HUES64 (cell line): Measurements from ENCODE around the gene UTS2B. TPM values are rescaled to one million over a fixed set of nuclear protein-coding genes. Genes with fewer than 3 reads are reported as not detected.

Source experiments
- H3K27ac ChIP-seq: 2 replicates; pipeline ENCODE4 v1.7.0; 2013; ENCODE audit warnings: low read depth, low read length, inconsistent platforms
- H3K27me3 ChIP-seq: 2 replicates; pipeline ENCODE4 v1.6.1; 2013; ENCODE audit warnings: mild to moderate bottlenecking, low read length; ENCODE audit not compliant: insufficient read depth
- H3K36me3 ChIP-seq: 2 replicates; pipeline ENCODE4 v1.6.1; 2013; ENCODE audit warnings: mild to moderate bottlenecking, low read length; ENCODE audit not compliant: insufficient read depth
- H3K4me1 ChIP-seq: 2 replicates; pipeline ENCODE4 v1.6.1; 2013; ENCODE audit warnings: mild to moderate bottlenecking, low read length, moderate library complexity; ENCODE audit not compliant: insufficient read depth
- H3K4me3 ChIP-seq: 2 replicates; pipeline ENCODE4 v1.5.1; 2013; ENCODE audit warnings: mild to moderate bottlenecking, low read length, moderate library complexity
- H3K9ac ChIP-seq: 2 replicates; pipeline ENCODE4 v1.6.1; 2013; ENCODE audit warnings: mild to moderate bottlenecking, low read depth, low read length
- H3K9me3 ChIP-seq: 2 replicates; pipeline ENCODE4 v1.6.1; 2013; ENCODE audit warnings: low read depth, low read length; ENCODE audit not compliant: insufficient read depth
- WGBS: fragments of 150-250, 120-280 bp; methylation state at CpG from one replicate; pipeline ENCODE4 v1.1.7; 2013; ENCODE audit warnings: missing lambda C conversion rate; 5-methylcytosine and 5-hydroxymethylcytosine counted together
- polyA plus RNA-seq, 2 experiments: library from polyadenylated mRNA; stranded (reverse); fragments of 50-300 nt; gene quantifications; one replicate each; pipeline ENCODE4 v1.2.3, GENCODE V29; 2013

The UTS2B gene
- polyA plus RNA-seq (2013, experiment 1 of 2) = not detected
- polyA plus RNA-seq (2013, experiment 2 of 2) = 0.25 TPM

- H3K4me1 ChIP-seq = peaks cover 43% of the 10 kb centered on the region
- WGBS = under 1% methylated on average over 37 of the region's 37 CpGs
- H3K4me3 ChIP-seq = peak within 1 kb of the TSS; percentile 71
- peak within 1 kb of the TSS; percentile 75 for H3K27ac ChIP-seq
- H3K27me3 ChIP-seq = peaks cover 23% of the 10 kb centered on the region
- H3K36me3 ChIP-seq = no peaks in the 10 kb centered on the region
- peak within 1 kb of the TSS; percentile 76 for H3K9ac ChIP-seq
- H3K9me3 ChIP-seq = no peaks in the 10 kb centered on the region
Observed at GRCh38 chr3:191329654-191330529, at the start of gene UTS2B. TSS of gene UTS2B (minus strand) at chr3:191330526. CDS start at chr3:191282189, 48,337 bp downstream.

GRCh38 chr3:191380001-191380400, 49.7 kb upstream of the UTS2B start:
- Histone ChIP-seq H3K9me3 (no peaks in the 10 kb centered on the region), H3K27me3 (no peaks in the 10 kb centered on the region), H3K27ac (no peak overlapping the region), H3K4me1 (peaks cover 27% of the 10 kb centered on the region), H3K9ac (no peak overlapping the region), H3K36me3 (peaks cover 46% of the 10 kb centered on the region), H3K4me3 (no peak overlapping the region)
- 79% methylated on average over 2 of the region's 2 CpGs for WGBS

- H3K4me3 ChIP-seq = no peak overlapping the region
- no peak overlapping the region for H3K27ac ChIP-seq
- H3K27me3 ChIP-seq = no peaks in the 10 kb centered on the region
- WGBS = 57% methylated on average over 2 of the region's 2 CpGs
- no peak overlapping the region for H3K9ac ChIP-seq
- H3K36me3 ChIP-seq = peaks cover 48% of the 10 kb centered on the region
- no peaks in the 10 kb centered on the region for H3K9me3 ChIP-seq
- H3K4me1 ChIP-seq = peaks cover 27% of the 10 kb centered on the region
Observed at GRCh38 chr3:191379446-191379845, 49.1 kb upstream of the UTS2B start.

GRCh38 chr3:191378142-191378812, 48.0 kb upstream of the UTS2B start:
- Histone ChIP-seq H3K9ac (no peak overlapping the region), H3K36me3 (peaks cover 45% of the 10 kb centered on the region), H3K9me3 (no peaks in the 10 kb centered on the region), H3K4me3 (no peak overlapping the region), H3K4me1 (peaks cover 26% of the 10 kb centered on the region), H3K27ac (no peak overlapping the region), H3K27me3 (no peaks in the 10 kb centered on the region)

- H3K27ac ChIP-seq = peak overlapping the region; percentile 5; the same call in 1 of the 2 replicates
- no peak overlapping the region for H3K4me3 ChIP-seq
- no peak overlapping the region for H3K9ac ChIP-seq
- 80% methylated on average over 7 of the region's 7 CpGs for WGBS
- H3K4me1 ChIP-seq = peaks cover 14% of the 10 kb centered on the region
- no peaks in the 10 kb centered on the region for H3K27me3 ChIP-seq
- H3K9me3 ChIP-seq = no peaks in the 10 kb centered on the region
- peaks cover 34% of the 10 kb centered on the region for H3K36me3 ChIP-seq
Observed at GRCh38 chr3:191376516-191377141, 46.3 kb upstream of the UTS2B start.

- H3K9me3 ChIP-seq = no peaks in the 10 kb centered on the region
- WGBS = 100% methylated on average over 2 of the region's 4 CpGs
- H3K27ac ChIP-seq = no peak overlapping the region
- H3K9ac ChIP-seq = no peak overlapping the region
- no peaks in the 10 kb centered on the region for H3K27me3 ChIP-seq
- H3K4me1 ChIP-seq = peaks cover 29% of the 10 kb centered on the region
- H3K36me3 ChIP-seq = peaks cover 32% of the 10 kb centered on the region
- no peak overlapping the region for H3K4me3 ChIP-seq
Observed at GRCh38 chr3:191373327-191373726, 43.0 kb upstream of the UTS2B start.

GRCh38 chr3:191372122-191372521, 41.8 kb upstream of the UTS2B start:
- H3K4me1 ChIP-seq = peaks cover 39% of the 10 kb centered on the region
- H3K27me3 ChIP-seq = no peaks in the 10 kb centered on the region
- 99% methylated on average over 2 of the region's 2 CpGs for WGBS
- H3K9ac ChIP-seq = no peak overlapping the region
- no peak overlapping the region for H3K4me3 ChIP-seq
- no peak overlapping the region for H3K27ac ChIP-seq
- peaks cover 32% of the 10 kb centered on the region for H3K36me3 ChIP-seq
- no peaks in the 10 kb centered on the region for H3K9me3 ChIP-seq

GRCh38 chr3:191369616-191370010, 39.3 kb upstream of the UTS2B start:
- Histone ChIP-seq H3K9me3 (no peaks in the 10 kb centered on the region), H3K9ac (no peak overlapping the region), H3K4me1 (peaks cover 56% of the 10 kb centered on the region), H3K36me3 (peaks cover 22% of the 10 kb centered on the region; the same call in 1 of the 2 replicates), H3K4me3 (no peak overlapping the region), H3K27ac (peak overlapping the region; percentile 86), H3K27me3 (no peaks in the 10 kb centered on the region)
- WGBS = 100% methylated on average over 1 of the region's 2 CpGs

- Histone ChIP-seq H3K27ac (peak overlapping the region; percentile 86; the same call in 1 of the 2 replicates), H3K36me3 (peaks cover 22% of the 10 kb centered on the region; the same call in 1 of the 2 replicates), H3K9ac (0 out of 2 replicates have a peak overlapping the region, but pooled peaks have one; percentile 32), H3K4me3 (no peak overlapping the region), H3K9me3 (no peaks in the 10 kb centered on the region), H3K27me3 (no peaks in the 10 kb centered on the region), H3K4me1 (peaks cover 58% of the 10 kb centered on the region)
- WGBS = 85% methylated on average over 4 of the region's 5 CpGs
Observed at GRCh38 chr3:191368755-191369615, 38.7 kb upstream of the UTS2B start.

GRCh38 chr3:191366675-191367074, 36.3 kb upstream of the UTS2B start:
- H3K9me3 ChIP-seq = no peaks in the 10 kb centered on the region
- no peak overlapping the region for H3K27ac ChIP-seq
- no peaks in the 10 kb centered on the region for H3K27me3 ChIP-seq
- no peak overlapping the region for H3K4me3 ChIP-seq
- H3K9ac ChIP-seq = no peak overlapping the region
- H3K4me1 ChIP-seq = peaks cover 67% of the 10 kb centered on the region
- H3K36me3 ChIP-seq = peaks cover 30% of the 10 kb centered on the region; the same call in 1 of the 2 replicates
- WGBS = 91% methylated on average over 2 of the region's 2 CpGs
